Measurements from ENCODE around the gene FBL. TPM values are rescaled to one million over a fixed set of nuclear protein-coding genes. Genes with fewer than 3 reads are reported as not detected.

The FBL gene
- total and polyA plus RNA-seq, 2 experiments from 2014 or later, result 59.3 to 63.9 TPM

GRCh38 chr19:39852882-39853281 is 6.7 kb upstream of the FBL start:
- H3K9me3 ChIP-seq (ENCODE audit: low read depth), result no peaks in the 10 kb centered on the region
- H3K36me3 ChIP-seq (ENCODE audit: low read depth), result no peaks in the 10 kb centered on the region
- H3K9ac ChIP-seq, result no peak overlapping the region
- H3K27me3 ChIP-seq (replicated peaks; ENCODE audit: insufficient read depth), result 0 out of 2 replicates have a peak, but pooled peaks cover 7% of the 10 kb centered on the region
- H3K4me3 ChIP-seq, result no peak overlapping the region
- H4K20me1 ChIP-seq (ENCODE audit: insufficient read depth), result no peaks in the 10 kb centered on the region
- H3K9me2 ChIP-seq (ENCODE audit: insufficient read depth), result no peaks in the 10 kb centered on the region
- H3F3A ChIP-seq (ENCODE audit: insufficient read depth), result no peaks in the 10 kb centered on the region
- 74 to 75% methylated on average over 7 of the region's 7 CpGs for WGBS, 2 experiments (ENCODE audit: low coverage in 1 of 2, low lambda C conversion rate in 2 of 2, missing lambda C conversion rate in 2 of 2)
- in situ Hi-C loops (cut with MboI), result no loop called here
- no peaks in the 10 kb centered on the region for H3K79me2 ChIP-seq (ENCODE audit: insufficient read depth)
- no peak overlapping the region for H3K27ac ChIP-seq
- no peak for DNase-seq
- TF ChIP-seq EZH2phosphoT487 (IDR thresholded peaks at IDR 0.05; ENCODE audit: insufficient read depth, low read depth) (no peak), EZH2 (IDR thresholded peaks at IDR 0.05; ENCODE audit: insufficient read depth, poor library complexity, severe bottlenecking) (no peak)
- H3K4me1 ChIP-seq (ENCODE audit: insufficient read depth), result no peaks in the 10 kb centered on the region
- no peak overlapping the region for H3K4me2 ChIP-seq (ENCODE audit: unreplicated experiment)
- H2AFZ ChIP-seq, result no peak overlapping the region

GRCh38 chr19:39850892-39851291 is 4.7 kb upstream of the FBL start:
- Histone ChIP-seq H2AFZ (no peak overlapping the region), H3K9me3 (ENCODE audit: low read depth) (no peaks in the 10 kb centered on the region), H3K9ac (no peak overlapping the region), H3K4me2 (ENCODE audit: unreplicated experiment) (no peak overlapping the region), H3K27me3 (replicated peaks; ENCODE audit: insufficient read depth) (no peaks in the 10 kb centered on the region), H4K20me1 (ENCODE audit: insufficient read depth) (no peaks in the 10 kb centered on the region), H3K4me1 (ENCODE audit: insufficient read depth) (peaks cover 7% of the 10 kb centered on the region), H3K36me3 (ENCODE audit: low read depth) (no peaks in the 10 kb centered on the region), H3K79me2 (ENCODE audit: insufficient read depth) (peaks cover 3% of the 10 kb centered on the region), H3K9me2 (ENCODE audit: insufficient read depth) (no peaks in the 10 kb centered on the region), H3K4me3 (no peak overlapping the region), H3K27ac (no peak overlapping the region), H3F3A (ENCODE audit: insufficient read depth) (no peaks in the 10 kb centered on the region)
- DNase-seq, result no peak
- in situ Hi-C loops (cut with MboI), result no loop called here
- WGBS, 2 experiments (ENCODE audit: low coverage in 1 of 2, low lambda C conversion rate in 2 of 2, missing lambda C conversion rate in 2 of 2), result 9 to 18% methylated on average over 2 of the region's 2 CpGs
- TF ChIP-seq EZH2phosphoT487 (IDR thresholded peaks at IDR 0.05; ENCODE audit: insufficient read depth, low read depth) (no peak), EZH2 (IDR thresholded peaks at IDR 0.05; ENCODE audit: insufficient read depth, poor library complexity, severe bottlenecking) (no peak)

- no peak overlapping the region for H3K9ac ChIP-seq
- no peak overlapping the region for H3K4me2 ChIP-seq (ENCODE audit: unreplicated experiment)
- no peaks in the 10 kb centered on the region for H3K9me2 ChIP-seq (ENCODE audit: insufficient read depth)
- TF ChIP-seq EZH2phosphoT487 (IDR thresholded peaks at IDR 0.05; ENCODE audit: insufficient read depth, low read depth), result no peak
- no peak for TF ChIP-seq EZH2 (IDR thresholded peaks at IDR 0.05; ENCODE audit: insufficient read depth, poor library complexity, severe bottlenecking)
- H4K20me1 ChIP-seq (ENCODE audit: insufficient read depth), result no peaks in the 10 kb centered on the region
- H3K4me3 ChIP-seq, result no peak overlapping the region
- peaks cover 28% of the 10 kb centered on the region for H3K79me2 ChIP-seq (ENCODE audit: insufficient read depth)
- H3K27me3 ChIP-seq (replicated peaks; ENCODE audit: insufficient read depth), result no peaks in the 10 kb centered on the region
- no peak overlapping the region for H3K27ac ChIP-seq
- in situ Hi-C loops (cut with MboI), result no loop called here
- 69 to 72% methylated on average over 3 to 4 of the region's 4 CpGs for WGBS, 2 experiments (ENCODE audit: low coverage in 1 of 2, low lambda C conversion rate in 2 of 2, missing lambda C conversion rate in 2 of 2)
- H3F3A ChIP-seq (ENCODE audit: insufficient read depth), result no peaks in the 10 kb centered on the region
- no peaks in the 10 kb centered on the region for H3K36me3 ChIP-seq (ENCODE audit: low read depth)
- no peak for DNase-seq
- no peaks in the 10 kb centered on the region for H3K9me3 ChIP-seq (ENCODE audit: low read depth)
- H3K4me1 ChIP-seq (ENCODE audit: insufficient read depth), result peaks cover 21% of the 10 kb centered on the region
- no peak overlapping the region for H2AFZ ChIP-seq
Measured at GRCh38 chr19:39848392-39848791, 2.2 kb upstream of the FBL start.

GRCh38 chr19:39847525-39847924 is 1.3 kb upstream of the FBL start:
- no peaks in the 10 kb centered on the region for H4K20me1 ChIP-seq (ENCODE audit: insufficient read depth)
- H3K27ac ChIP-seq, result no peak overlapping the region
- no peaks in the 10 kb centered on the region for H3K36me3 ChIP-seq (ENCODE audit: low read depth)
- no peaks in the 10 kb centered on the region for H3K9me3 ChIP-seq (ENCODE audit: low read depth)
- no peak overlapping the region for H3K4me3 ChIP-seq
- no peak for DNase-seq
- in situ Hi-C loops (cut with MboI), result no loop called here
- H3K79me2 ChIP-seq (ENCODE audit: insufficient read depth), result peaks cover 36% of the 10 kb centered on the region
- no peaks in the 10 kb centered on the region for H3K9me2 ChIP-seq (ENCODE audit: insufficient read depth)
- H3K27me3 ChIP-seq (replicated peaks; ENCODE audit: insufficient read depth), result no peaks in the 10 kb centered on the region
- H2AFZ ChIP-seq, result peak overlapping the region; percentile 99
- no peak overlapping the region for H3K9ac ChIP-seq
- H3K4me2 ChIP-seq (ENCODE audit: unreplicated experiment), result no peak overlapping the region
- 61 to 65% methylated on average over 6 of the region's 6 CpGs for WGBS, 2 experiments (ENCODE audit: low coverage in 1 of 2, low lambda C conversion rate in 2 of 2, missing lambda C conversion rate in 2 of 2)
- peaks cover 21% of the 10 kb centered on the region for H3K4me1 ChIP-seq (ENCODE audit: insufficient read depth)
- TF ChIP-seq EZH2phosphoT487 (IDR thresholded peaks at IDR 0.05; ENCODE audit: insufficient read depth, low read depth) (no peak), EZH2 (IDR thresholded peaks at IDR 0.05; ENCODE audit: insufficient read depth, poor library complexity, severe bottlenecking) (no peak)
- no peaks in the 10 kb centered on the region for H3F3A ChIP-seq (ENCODE audit: insufficient read depth)

All from GM23248 (cell line).